Large intestine (tissue), 3 donors: ENCODE measurements around the gene BCL6. TPM values are rescaled to one million over a fixed set of nuclear protein-coding genes. Genes with fewer than 3 reads are reported as not detected.
"Not testable (repeated sequence)": the region's sequence is repeated elsewhere in the genome, so short reads cannot be mapped to it uniquely, and the experiment has no call there.

Experiments
- DNase-seq, 2 donors: peaks; one replicate each; pipeline versions ENCODE4 v3.0.0 to v3.0.0-alpha.2; 2013
- H3K27ac ChIP-seq: one replicate; pipeline ENCODE4 v1.5.1; 2013; ENCODE audit warnings: low read length
- H3K27me3 ChIP-seq: 2 replicates; pipeline ENCODE4 v1.6.1; 2013; ENCODE audit warnings: low read length; ENCODE audit not compliant: control insufficient read depth, insufficient read depth
- H3K36me3 ChIP-seq: 2 replicates; pipeline ENCODE4 v1.6.1; 2013; ENCODE audit warnings: low read length; ENCODE audit not compliant: control insufficient read depth, insufficient read depth
- H3K4me1 ChIP-seq: one replicate; pipeline ENCODE4 v1.6.1; 2013; ENCODE audit warnings: low read length; ENCODE audit not compliant: control insufficient read depth, insufficient read depth
- H3K4me3 ChIP-seq: one replicate; pipeline ENCODE4 v1.5.1; 2013; ENCODE audit warnings: low read length
- H3K9me3 ChIP-seq: one replicate; pipeline ENCODE4 v1.6.1; 2013; ENCODE audit warnings: mild to moderate bottlenecking, low read depth, low read length, moderate library complexity; ENCODE audit not compliant: control insufficient read depth
- WGBS: methylation state at CpG from one replicate; pipeline ENCODE4 v1.1.5; 2013; ENCODE audit warnings: low lambda C conversion rate; ENCODE audit not compliant: insufficient coverage; 5-methylcytosine and 5-hydroxymethylcytosine counted together
- polyA plus RNA-seq: library from polyadenylated mRNA; unstranded; fragments of 120-200 nt; gene quantifications from one replicate; pipeline ENCODE4 v1.2.1, GENCODE V29; 2013

Gene BCL6
- polyA plus RNA-seq, 1 donor, result 7.4 TPM

DNA sequence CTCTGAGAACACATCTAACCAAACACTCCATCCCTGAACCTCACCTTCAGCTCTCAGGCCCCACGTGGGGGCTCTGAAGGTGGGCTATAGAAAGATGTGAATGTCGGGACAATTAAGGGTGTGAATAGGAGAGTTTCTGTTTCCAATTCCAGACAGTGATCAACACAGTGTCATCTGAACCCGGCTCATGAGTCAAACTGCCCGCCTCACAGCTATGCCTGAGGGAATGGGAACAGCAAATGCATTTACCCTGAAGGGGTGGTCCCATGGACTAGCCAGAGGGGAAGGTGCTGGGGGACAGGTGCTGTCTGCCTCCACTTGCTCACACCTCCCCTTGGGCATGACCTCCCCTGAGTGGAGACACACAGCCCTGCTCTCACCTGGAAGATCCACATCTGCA lies 49.2 kb downstream of the BCL6 start:
- Histone ChIP-seq H3K27ac (no peak overlapping the region), H3K9me3 (no peaks in the 10 kb centered on the region), H3K36me3 (no peaks in the 10 kb centered on the region), H3K4me3 (no peak overlapping the region), H3K27me3 (peaks cover 7% of the 10 kb centered on the region), H3K4me1 (no peaks in the 10 kb centered on the region)
- no peak for DNase-seq
- no CpG with 5 or more reads among the region's 4 CpGs for WGBS

DNA sequence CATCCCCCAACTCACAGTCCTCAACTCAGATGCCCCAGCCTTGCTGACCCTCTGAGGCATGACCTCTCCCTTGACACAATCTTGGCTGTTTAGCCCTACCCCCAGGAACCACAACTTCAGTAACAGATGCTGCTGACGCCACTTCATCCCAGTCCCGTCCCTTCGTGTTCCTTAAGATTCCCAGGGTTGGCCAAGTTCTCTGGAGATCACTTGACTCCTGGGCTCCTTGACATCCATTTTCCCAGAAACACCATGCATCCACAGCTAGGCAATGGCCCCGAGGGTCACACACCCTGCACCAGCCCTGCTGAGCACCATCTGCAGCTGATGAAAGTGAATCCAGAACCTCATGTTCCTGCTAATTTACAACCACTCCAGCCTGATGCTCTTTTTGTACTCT lies 49.8 kb downstream of the BCL6 start:
- no peaks in the 10 kb centered on the region for H3K9me3 ChIP-seq
- H3K27me3 ChIP-seq, result peaks cover 7% of the 10 kb centered on the region
- no CpG with 5 or more reads among the region's 4 CpGs for WGBS
- H3K27ac ChIP-seq, result no peak overlapping the region
- H3K4me1 ChIP-seq, result no peaks in the 10 kb centered on the region
- no peak for DNase-seq
- no peaks in the 10 kb centered on the region for H3K36me3 ChIP-seq
- H3K4me3 ChIP-seq, result no peak overlapping the region

DNA sequence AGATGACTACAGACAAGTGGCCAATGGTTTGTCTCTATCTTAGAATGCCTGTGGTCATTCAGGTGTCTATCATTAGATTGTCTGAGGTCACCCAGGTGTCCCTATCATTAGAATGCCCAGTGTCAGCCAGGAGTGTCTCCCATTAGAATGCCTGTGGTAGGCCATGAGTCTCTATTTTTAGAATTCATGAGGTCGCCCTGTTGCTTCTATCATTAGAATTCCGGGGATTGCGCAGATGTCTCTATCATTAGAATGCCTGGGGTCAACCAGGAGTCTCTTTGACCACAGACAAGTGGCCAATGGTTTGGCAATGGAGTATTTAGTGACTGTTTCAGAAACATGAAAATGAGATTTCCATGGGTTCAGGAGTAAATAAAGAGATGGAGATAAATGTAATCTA lies 50.5 kb downstream of the BCL6 start:
- no peak overlapping the region for H3K27ac ChIP-seq
- no peak for DNase-seq
- no peaks in the 10 kb centered on the region for H3K4me1 ChIP-seq
- peaks cover 7% of the 10 kb centered on the region for H3K27me3 ChIP-seq
- no peak overlapping the region for H3K4me3 ChIP-seq
- H3K36me3 ChIP-seq, result no peaks in the 10 kb centered on the region
- no peaks in the 10 kb centered on the region for H3K9me3 ChIP-seq
- no CpG with 5 or more reads among the region's 3 CpGs for WGBS

DNA sequence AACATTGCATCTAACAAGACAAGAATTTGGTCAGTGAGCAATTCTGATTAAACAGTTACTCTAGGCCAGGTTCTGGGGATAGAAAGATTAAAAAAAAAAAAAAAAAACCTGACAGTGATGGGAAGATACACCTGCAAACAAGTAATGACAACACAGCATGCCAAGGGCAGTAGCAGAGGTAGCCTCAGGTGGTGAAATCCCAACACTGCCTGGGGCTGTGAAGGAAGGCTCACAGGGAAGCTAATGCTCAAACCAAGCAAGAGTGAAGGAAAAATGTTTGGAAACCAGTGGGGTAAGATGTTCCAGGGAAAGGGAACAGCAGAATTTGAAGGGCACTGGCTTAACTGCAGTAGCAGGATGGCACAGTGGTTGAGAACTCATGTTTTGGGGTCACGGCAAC lies 51.8 kb downstream of the BCL6 start:
- Histone ChIP-seq H3K36me3 (no peaks in the 10 kb centered on the region), H3K9me3 (no peaks in the 10 kb centered on the region), H3K4me1 (no peaks in the 10 kb centered on the region), H3K27me3 (peaks cover 7% of the 10 kb centered on the region), H3K4me3 (no peak overlapping the region), H3K27ac (no peak overlapping the region)
- no CpG with 5 or more reads among the region's 1 CpG for WGBS
- DNase-seq, result no peak

DNA sequence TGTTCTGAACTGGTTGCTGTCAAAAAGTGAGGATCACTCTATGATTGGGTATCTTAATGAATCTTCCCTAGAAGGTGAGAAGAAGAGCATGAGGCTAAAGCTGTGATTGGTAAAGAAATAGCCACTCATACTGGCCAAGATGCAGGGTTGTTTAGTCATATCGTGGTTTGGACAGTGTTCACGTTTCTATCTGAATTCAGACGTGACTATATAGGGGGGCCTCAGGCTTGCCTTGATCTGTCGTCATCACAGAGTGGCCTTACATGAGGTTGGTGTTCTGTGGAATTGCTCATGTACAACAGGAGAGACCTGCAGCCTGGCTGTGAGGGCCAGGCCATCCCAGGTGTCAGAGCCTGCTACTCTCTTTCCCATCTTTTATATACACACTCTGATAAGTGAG lies 55.3 kb downstream of the BCL6 start:
- WGBS, result no CpG with 5 or more reads among the region's 4 CpGs
- no peak for DNase-seq
- H3K27ac ChIP-seq, result no peak overlapping the region
- H3K9me3 ChIP-seq, result no peaks in the 10 kb centered on the region
- H3K27me3 ChIP-seq, result peaks cover 2% of the 10 kb centered on the region
- H3K4me3 ChIP-seq, result no peak overlapping the region
- no peaks in the 10 kb centered on the region for H3K4me1 ChIP-seq
- no peaks in the 10 kb centered on the region for H3K36me3 ChIP-seq

DNA sequence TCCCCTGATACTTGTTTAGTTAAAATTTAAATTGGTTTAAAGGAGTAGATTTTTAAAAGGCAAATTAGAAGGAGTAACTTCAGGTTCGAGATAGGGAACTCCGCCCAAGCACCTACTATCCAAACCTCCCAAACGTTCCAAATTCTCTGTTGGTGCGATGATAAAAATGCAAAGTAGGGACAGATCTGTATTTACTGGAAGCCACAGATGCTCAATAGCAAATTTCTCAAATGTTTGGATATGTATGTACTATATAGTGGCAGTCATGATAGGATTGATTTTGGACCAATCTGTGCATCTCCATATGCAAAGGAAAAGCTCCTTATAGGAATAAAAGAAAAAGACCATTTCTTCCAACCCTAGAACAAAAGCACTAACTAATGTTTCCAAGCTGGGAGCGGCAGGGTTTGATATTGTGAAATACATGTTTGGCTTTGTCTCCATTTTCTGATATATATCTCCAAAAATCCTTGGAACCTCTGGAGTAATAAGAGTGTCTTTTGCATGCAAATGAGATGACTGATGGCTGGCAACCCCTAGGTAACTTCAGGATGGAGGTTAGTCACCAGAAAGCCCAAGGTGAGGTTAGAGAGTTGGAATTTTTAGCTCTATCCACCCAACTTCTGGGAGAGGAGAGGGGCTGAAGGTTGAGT lies 58.5 kb downstream of the BCL6 start:
- no peaks in the 10 kb centered on the region for H3K36me3 ChIP-seq

DNA sequence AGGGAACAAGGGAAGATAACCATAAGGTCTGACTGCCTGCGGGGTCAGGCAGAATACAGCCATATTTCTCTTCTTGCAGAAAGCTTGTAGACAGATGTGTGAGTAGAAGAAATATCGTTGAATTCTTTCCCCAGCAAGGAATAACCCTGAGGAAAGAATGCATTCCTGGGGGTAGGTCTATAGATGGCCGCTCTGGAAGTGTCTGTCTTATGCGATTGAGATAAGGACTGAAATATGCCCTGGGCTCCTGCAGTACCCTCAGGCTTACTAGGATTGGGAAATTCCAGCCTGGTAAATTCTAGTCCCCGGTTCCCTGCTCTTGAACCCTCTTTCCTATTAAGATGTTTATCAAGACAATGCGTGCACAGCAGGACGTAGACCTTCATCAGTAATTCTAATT lies 59.3 kb downstream of the BCL6 start:
- no peak overlapping the region for H3K4me3 ChIP-seq
- H3K4me1 ChIP-seq, result no peaks in the 10 kb centered on the region
- DNase-seq, result no peak
- H3K36me3 ChIP-seq, result no peaks in the 10 kb centered on the region
- no peak overlapping the region for H3K27ac ChIP-seq
- no peaks in the 10 kb centered on the region for H3K9me3 ChIP-seq
- 100% methylated on average over 1 of the region's 7 CpGs for WGBS
- no peaks in the 10 kb centered on the region for H3K27me3 ChIP-seq

More for the DNA sequence above, 58.5 kb downstream of the BCL6 start:
- H3K27me3 ChIP-seq, result no peaks in the 10 kb centered on the region
- DNase-seq, result no peak
- no peak overlapping the region for H3K4me3 ChIP-seq
- H3K27ac ChIP-seq, result no peak overlapping the region
- 100% methylated on average over 1 of the region's 5 CpGs for WGBS
- H3K4me1 ChIP-seq, result no peaks in the 10 kb centered on the region
- H3K9me3 ChIP-seq, result no peaks in the 10 kb centered on the region

DNA sequence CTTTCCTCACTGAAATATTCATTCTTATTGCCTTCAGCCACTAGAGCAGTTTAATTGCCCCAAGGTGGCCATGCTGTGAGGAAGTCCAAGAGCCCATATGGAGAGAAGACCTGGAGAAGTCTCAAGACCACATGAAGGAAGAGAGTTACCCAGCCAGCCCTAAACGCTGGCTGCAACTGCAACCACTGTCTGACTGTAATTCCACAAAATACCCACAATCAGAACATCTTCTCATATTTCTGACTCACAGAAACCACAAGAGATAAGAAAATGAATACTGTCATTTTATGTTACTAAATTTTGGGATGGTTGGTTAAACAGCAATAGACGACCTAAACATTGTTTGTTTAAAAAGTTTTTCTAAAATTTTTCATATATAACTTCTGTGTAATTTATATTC lies 60.4 kb downstream of the BCL6 start:
- Histone ChIP-seq H3K27ac (no peak overlapping the region), H3K27me3 (no peaks in the 10 kb centered on the region), H3K4me1 (no peaks in the 10 kb centered on the region), H3K4me3 (no peak overlapping the region), H3K36me3 (no peaks in the 10 kb centered on the region), H3K9me3 (no peaks in the 10 kb centered on the region)
- no peak for DNase-seq
- 83% methylated on average over 1 of the region's 2 CpGs for WGBS

DNA sequence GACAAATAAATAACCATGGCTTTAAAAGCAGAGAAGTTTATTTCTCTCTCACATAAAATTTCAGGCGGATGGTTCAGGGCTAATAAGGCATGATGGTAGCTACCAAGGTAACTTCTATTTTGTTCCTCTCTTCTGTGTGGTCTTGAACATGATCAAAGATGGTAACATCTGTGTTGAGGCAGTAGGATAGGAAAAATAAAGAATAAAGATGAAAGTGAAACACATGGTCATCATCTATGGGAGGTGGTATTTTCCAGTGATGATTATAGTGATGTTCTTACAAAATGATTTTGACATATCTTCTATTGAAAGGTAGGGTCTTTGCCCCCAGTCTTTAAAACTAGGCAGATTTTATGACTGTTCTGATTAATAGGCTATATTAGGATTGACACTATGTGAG lies 60.8 kb downstream of the BCL6 start:
- Histone ChIP-seq H3K27me3 (no peaks in the 10 kb centered on the region), H3K4me1 (no peaks in the 10 kb centered on the region), H3K36me3 (no peaks in the 10 kb centered on the region), H3K27ac (no peak overlapping the region), H3K4me3 (no peak overlapping the region), H3K9me3 (no peaks in the 10 kb centered on the region)
- no CpG with 5 or more reads among the region's 1 CpG for WGBS
- no peak for DNase-seq

DNA sequence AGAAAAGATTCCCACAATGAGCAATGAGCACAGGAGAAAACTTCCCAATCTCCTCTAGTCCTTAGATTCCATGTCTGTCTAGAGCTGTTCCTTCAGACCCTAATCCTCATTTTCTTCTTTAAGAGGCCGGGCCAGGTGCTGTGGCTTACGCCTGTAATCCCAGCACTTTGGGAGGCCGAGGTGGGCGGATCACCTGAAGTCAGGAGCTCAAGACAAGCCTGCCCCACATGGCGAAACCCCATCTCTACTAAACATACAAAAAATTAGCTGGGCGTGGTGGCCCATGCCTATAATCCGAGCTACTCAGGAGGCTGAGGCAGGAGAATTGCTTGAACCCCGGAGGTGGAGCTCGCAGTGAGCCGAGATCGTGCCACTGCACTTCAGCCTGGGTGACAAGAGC lies 63.5 kb downstream of the BCL6 start:
- not testable (repeated sequence) for H3K4me3 ChIP-seq, H3K27me3 ChIP-seq, H3K4me1 ChIP-seq, H3K9me3 ChIP-seq, DNase-seq, H3K36me3 ChIP-seq, H3K27ac ChIP-seq
- no CpG with 5 or more reads among the region's 11 CpGs for WGBS

DNA sequence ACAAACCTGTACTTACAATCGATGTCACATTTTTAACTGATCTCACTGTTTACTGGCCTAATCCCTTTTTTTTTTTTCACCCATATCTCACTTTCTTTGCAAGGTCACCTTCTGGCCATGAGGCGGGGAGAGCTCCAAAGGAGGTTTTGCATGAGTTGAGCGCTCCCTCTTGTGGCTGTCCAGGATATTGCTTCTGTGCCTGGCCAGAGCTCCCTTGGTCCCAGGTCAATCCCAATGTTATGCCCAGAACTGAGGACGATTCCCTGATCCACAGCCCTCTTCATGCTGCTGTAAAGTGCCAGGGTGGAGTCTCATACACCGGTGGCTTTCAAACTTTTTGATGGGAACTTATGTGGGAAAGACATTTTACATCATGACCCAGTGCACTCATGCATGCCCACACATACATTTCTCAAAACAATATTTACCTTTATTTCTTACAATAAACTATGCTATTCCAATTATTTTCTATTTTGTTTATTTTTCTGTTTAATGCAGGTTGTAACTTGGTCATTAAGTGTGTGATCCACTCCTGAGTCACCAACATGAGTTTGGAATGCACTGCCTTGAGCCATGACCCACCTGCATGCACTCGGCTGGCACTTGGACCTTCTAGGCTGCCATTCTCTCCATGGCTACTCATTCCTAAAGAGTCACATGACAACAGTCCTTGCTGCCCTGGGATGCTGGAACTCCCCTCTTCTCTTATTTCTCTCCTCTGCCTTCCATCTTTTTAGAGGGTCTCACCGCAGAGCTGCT lies 65.5 kb downstream of the BCL6 start:
- Histone ChIP-seq H3K27ac (no peak overlapping the region), H3K4me3 (no peak overlapping the region)
- 0% methylated on average over 1 of the region's 7 CpGs for WGBS

More for the DNA sequence above, 65.5 kb downstream of the BCL6 start:
- Histone ChIP-seq H3K9me3 (no peaks in the 10 kb centered on the region), H3K36me3 (no peaks in the 10 kb centered on the region), H3K4me1 (no peaks in the 10 kb centered on the region), H3K27me3 (no peaks in the 10 kb centered on the region)
- peak; percentile 50 to 67 for DNase-seq
